ENCODE results near the gene MRPS15.

MRPS15 gene

DNA sequence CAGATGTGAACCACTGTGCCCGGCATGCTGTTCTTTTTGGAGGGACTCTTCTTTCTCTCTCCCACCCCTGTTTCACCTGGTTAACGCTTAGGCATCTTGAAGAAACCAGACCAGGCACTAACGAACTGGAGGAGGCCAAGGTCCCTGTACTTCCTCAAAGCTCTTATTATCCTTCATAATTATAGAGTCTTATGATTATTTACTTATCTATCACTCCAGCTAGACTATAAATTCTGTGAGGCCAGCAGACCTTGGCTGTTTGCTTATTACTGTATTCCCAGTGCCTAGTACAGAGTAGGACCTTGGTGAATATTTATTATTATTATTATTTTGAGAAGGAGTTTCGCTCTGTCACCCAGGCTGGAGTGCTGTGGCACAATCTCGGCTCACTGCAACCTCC is 12.8 kb upstream of the MRPS15 start:
- TF ChIP-seq, protein P1, sequence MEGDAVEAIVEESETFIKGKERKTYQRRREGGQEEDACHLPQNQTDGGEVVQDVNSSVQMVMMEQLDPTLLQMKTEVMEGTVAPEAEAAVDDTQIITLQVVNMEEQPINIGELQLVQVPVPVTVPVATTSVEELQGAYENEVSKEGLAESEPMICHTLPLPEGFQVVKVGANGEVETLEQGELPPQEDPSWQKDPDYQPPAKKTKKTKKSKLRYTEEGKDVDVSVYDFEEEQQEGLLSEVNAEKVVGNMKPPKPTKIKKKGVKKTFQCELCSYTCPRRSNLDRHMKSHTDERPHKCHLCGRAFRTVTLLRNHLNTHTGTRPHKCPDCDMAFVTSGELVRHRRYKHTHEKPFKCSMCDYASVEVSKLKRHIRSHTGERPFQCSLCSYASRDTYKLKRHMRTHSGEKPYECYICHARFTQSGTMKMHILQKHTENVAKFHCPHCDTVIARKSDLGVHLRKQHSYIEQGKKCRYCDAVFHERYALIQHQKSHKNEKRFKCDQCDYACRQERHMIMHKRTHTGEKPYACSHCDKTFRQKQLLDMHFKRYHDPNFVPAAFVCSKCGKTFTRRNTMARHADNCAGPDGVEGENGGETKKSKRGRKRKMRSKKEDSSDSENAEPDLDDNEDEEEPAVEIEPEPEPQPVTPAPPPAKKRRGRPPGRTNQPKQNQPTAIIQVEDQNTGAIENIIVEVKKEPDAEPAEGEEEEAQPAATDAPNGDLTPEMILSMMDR (IDR thresholded peaks at IDR 0.05; ENCODE audit: low read depth, low read length), result no peak
- no peak for DNase-seq (ENCODE audit: low read depth in 2 of 2)
- H3K4me3 ChIP-seq (replicated peaks in 1 of 2; ENCODE audit: low read depth in 2 of 2, low read length in 2 of 2), result no peak overlapping the region

DNA sequence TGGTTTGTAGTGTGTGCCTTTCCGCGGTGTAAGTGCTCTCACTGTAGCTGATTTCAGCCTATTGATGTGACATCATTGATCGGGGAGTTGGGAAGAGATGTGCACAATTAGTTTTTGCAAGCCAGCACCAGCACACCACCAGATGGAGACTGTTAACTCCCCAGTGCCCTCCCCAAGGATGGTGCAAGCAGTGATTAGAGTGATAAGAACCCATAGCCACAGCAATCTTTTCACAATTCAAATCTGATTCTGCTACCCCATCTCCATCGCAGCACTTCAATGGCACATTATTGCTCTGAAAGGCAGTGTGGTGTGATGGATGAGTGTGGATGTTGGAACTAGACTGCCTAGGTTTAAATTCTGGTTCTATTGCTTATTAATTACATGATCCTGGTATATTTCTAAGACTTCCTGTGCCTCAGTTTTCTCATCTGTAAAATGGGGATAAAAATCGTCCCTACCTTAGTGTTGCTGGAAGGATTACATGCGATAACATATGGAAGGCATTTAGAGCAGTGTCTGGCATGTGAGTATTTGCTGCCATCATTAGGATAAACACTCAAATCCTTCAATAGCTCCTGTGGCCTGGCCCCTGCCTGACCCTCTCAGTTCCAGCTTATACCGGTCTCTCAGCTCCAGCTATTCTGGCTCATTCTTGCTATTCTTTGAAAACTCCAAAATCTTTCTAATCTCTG is 11.9 kb upstream of the MRPS15 start:
- H3K4me3 ChIP-seq (replicated peaks in 1 of 2; ENCODE audit: low read depth in 2 of 2, low read length in 2 of 2), result no peak overlapping the region
- TF ChIP-seq, protein P1 (IDR thresholded peaks at IDR 0.05; ENCODE audit: low read depth, low read length), result no peak
- DNase-seq (ENCODE audit: low read depth in 2 of 2), result no peak

DNA sequence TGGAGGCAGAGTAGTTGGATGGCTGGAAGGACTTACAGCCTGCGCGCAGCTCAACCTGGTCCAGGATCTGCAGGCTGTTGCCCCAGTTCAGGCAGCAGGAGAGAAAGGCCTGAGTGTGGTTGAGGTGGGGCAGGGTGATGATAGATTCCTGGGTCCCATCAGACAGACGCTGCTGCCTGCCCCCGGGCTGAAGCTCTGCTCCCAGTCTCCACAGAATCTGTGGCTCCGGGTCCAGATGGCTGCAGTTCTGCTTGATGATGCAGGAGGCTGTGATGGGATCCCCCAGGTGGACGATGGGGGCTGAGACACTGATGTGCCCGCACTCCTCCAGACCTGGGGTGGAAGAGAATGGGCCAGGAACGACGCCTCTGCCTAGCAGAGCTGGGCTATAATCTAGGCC is 11.2 kb upstream of the MRPS15 start:
- no peak for DNase-seq (ENCODE audit: low read depth in 2 of 2)
- TF ChIP-seq, protein P1 (IDR thresholded peaks at IDR 0.05; ENCODE audit: low read depth, low read length), result no peak
- H3K4me3 ChIP-seq (replicated peaks in 1 of 2; ENCODE audit: low read depth in 2 of 2, low read length in 2 of 2), result no peak overlapping the region

DNA sequence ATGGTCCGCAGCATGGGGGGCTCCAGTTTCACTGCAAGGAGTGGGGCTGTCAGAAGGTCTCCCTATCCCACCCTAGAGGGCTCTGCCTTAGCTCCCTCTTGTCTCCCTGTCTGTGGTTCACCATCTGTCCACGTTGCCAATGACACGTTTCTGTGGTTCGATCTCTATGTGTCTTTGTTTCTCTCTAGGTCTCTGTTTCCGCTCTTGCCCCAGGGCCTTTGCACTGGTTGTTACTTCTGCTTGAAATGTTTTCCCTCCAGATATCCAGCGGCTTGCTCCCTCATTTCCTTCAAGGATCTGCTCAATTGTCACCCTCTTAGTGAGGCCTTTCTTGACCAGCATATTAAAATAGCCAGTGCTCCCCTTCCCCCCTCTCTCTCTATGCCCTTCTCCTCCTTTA is 8.5 kb upstream of the MRPS15 start:
- TF ChIP-seq, protein P1 (IDR thresholded peaks at IDR 0.05; ENCODE audit: low read depth, low read length), result no peak
- no peak for DNase-seq (ENCODE audit: low read depth in 2 of 2)

DNA sequence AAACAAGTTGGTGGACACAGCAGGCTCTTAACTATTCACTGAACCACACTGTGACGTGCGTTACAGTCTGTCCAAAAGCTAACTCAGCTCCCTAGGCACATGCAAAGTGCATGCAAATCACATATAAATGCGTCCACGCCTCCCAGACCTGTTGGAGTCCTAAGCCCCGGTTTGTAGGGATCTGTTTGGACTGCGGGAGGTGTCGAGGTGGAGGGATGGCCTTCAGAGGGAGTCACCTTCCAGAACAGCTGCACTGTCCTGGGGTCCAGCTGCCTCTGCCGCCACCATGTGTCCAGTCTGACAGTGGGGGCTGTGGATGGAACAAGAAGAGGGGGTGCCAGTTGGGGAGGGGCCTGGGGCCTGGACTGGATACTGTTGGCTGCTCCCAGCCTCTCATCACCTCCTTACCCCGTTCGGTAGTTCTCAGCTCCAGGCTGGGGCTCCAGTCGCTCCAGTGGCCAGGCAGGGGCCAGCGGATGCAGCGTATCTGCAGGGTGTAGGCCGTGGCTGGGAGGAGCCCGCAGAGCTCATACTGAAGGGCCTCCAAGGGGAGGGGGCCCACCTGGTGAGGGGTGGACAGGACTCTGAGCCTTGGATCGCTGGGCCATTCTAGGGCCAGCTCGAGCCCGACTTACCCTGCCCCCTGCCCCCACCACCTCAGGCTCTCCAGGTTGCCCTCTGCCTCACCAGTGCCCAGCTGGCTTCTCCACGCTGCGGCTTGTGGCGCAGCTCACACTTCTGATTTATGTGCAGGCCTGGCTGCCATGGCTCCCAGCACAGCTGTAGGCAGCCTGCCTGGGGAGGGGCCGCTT is 7.9 kb upstream of the MRPS15 start:
- H3K4me3 ChIP-seq (replicated peaks in 1 of 2; ENCODE audit: low read depth in 2 of 2, low read length in 2 of 2), result no peak overlapping the region
- TF ChIP-seq, protein P1 (IDR thresholded peaks at IDR 0.05; ENCODE audit: low read depth, low read length), result no peak
- DNase-seq (ENCODE audit: low read depth in 2 of 2), result no peak

More for the DNA sequence above, 8.5 kb upstream of the MRPS15 start:
- H3K4me3 ChIP-seq (replicated peaks in 1 of 2; ENCODE audit: low read depth in 2 of 2, low read length in 2 of 2), result no peak overlapping the region

DNA sequence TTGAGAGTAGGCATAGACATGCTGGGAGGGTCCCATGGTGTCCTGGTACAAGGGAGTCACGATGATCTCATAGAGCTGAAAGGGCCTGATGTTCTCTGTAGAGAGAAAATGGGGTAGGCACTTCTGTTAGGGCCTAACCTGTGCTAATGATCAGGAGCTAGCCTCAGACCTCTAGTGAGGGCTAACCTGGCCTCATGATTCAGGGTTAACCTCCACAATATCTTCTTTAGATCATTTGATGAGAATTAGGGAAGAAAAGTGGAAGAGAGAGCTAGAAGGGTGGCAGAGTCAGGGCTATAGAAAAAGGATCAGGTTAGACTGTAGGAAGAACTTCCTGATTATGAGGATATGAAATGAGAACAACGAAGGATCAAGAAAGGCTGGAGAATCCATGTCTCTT is 5.0 kb upstream of the MRPS15 start:
- H3K4me3 ChIP-seq (replicated peaks in 1 of 2; ENCODE audit: low read depth in 2 of 2, low read length in 2 of 2), result no peak overlapping the region
- no peak for DNase-seq (ENCODE audit: low read depth in 2 of 2)
- TF ChIP-seq, protein P1 (IDR thresholded peaks at IDR 0.05; ENCODE audit: low read depth, low read length), result no peak
